ENCODE measurements around the gene PFDN1.

Gene PFDN1

DNA sequence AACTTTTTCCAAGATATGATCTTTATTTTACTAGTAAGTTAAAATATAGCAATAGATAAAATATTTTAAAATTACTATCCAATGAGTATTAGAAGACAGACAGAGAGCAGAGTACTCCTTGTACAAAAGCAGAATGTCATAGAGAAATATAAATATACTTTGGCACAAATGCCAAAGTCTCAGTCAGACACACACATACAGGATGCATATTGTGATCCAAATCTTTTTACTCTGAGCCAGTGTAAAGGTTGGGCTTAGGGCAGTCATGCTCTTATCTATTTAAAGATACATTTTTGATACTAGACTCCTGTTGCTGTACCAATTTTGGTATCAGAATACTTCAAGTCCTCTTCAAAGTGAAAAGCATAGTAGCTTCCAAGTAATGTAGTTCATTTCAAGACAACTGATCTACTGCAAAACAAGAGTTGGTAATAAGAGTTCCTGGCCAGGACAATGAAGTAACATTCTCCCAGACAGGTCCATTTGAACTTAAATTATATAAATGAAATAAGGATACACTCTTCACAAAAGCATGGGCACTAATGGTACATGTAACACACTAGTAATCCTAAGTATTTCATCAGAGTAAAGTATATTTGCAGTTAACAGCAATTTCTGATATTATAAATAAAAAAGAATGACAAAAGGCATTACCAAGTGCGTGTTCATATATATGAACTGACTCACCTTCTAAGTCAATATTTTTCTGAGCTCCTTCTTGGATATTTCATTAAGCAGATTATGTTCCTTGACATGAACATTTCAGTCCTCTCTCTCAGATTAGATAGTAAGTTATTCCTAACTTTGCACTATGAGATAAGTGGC, 10.5 kb downstream of the PFDN1 start:
- TF ChIP-seq, protein P1, sequence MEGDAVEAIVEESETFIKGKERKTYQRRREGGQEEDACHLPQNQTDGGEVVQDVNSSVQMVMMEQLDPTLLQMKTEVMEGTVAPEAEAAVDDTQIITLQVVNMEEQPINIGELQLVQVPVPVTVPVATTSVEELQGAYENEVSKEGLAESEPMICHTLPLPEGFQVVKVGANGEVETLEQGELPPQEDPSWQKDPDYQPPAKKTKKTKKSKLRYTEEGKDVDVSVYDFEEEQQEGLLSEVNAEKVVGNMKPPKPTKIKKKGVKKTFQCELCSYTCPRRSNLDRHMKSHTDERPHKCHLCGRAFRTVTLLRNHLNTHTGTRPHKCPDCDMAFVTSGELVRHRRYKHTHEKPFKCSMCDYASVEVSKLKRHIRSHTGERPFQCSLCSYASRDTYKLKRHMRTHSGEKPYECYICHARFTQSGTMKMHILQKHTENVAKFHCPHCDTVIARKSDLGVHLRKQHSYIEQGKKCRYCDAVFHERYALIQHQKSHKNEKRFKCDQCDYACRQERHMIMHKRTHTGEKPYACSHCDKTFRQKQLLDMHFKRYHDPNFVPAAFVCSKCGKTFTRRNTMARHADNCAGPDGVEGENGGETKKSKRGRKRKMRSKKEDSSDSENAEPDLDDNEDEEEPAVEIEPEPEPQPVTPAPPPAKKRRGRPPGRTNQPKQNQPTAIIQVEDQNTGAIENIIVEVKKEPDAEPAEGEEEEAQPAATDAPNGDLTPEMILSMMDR (IDR thresholded peaks at IDR 0.05; ENCODE audit: insufficient read depth, low read depth, low read length, missing control alignments): no peak
- DNase-seq (ENCODE audit: low read depth): peak; percentile 48
- H3K4me3 ChIP-seq (ENCODE audit: low read length): no peak overlapping the region

DNA sequence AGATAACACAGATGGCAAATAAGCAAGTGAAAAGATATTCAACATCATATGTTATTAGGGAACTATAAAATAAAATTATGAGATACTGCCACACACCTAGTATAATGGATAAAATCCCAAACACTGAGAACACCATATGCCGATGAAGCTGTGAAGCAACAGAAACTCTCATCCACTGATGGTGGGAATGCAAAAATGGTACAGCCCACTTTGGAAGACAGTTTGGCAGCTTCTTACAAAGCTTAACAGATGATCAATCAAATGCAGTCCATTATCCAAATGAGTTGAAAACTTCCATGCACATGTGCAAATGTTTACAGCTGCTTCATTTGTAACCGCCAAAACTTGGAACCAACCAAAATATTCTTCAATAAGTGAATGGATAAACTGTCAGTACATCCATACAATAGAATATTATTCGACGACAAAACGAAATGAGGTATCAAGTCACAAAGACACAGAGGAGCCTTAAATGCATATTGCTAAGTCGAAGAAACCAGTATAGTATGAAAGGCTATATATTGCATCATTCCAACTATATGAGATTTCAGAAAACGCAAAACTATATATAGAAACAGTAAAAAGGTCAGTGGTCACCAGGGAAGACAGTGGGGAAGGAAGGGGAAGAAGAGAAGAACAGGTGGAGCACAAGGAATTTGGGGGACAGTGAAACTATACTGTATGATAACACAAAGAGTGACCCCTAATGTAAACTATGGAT, 14.9 kb downstream of the PFDN1 start:
- TF ChIP-seq, protein P1 (IDR thresholded peaks at IDR 0.05; ENCODE audit: insufficient read depth, low read depth, low read length, missing control alignments): no peak
- H3K4me3 ChIP-seq (ENCODE audit: low read length): no peak overlapping the region
- DNase-seq (ENCODE audit: low read depth): no peak

DNA sequence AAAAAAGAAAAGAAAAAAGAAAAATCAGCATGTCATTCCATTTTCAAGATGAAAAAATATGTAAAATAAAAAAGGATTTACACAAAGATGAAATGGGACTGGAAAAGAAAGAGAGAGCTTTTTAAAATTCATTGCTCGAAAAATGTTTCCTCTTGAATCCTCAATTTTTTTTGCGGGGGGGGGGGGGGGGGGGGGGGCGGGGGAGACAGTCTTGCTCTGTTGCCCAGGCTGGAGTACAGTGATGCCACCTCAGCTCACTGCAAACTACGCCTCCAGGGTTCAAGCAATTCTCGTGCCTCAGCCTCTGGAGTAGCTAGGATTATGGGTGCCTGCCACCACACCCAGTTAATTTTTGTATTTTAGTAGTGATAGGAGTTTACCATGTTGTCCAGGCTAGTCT, 16.5 kb downstream of the PFDN1 start:
- TF ChIP-seq, protein P1 (IDR thresholded peaks at IDR 0.05; ENCODE audit: insufficient read depth, low read depth, low read length, missing control alignments): no peak
- H3K4me3 ChIP-seq (ENCODE audit: low read length): no peak overlapping the region
- no peak for DNase-seq (ENCODE audit: low read depth)

DNA sequence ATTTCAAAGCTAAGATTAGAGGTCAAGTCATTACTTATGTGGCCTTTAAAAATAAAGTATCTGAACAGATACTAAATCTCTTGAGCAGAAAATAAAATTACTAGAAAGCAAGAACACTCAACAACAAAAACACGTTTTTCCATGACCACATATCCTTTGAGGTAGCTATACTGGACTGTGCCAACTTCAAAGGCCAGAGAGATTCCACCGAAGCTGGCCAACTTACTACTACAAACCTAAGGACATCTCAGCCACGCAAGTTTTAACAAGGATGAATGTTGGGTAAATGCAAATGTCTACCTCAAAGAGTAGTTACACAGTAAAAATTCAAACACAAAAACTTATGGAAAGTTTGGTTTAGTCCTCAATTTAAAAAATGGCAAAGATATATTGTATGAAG, 18.9 kb downstream of the PFDN1 start:
- TF ChIP-seq, protein P1 (IDR thresholded peaks at IDR 0.05; ENCODE audit: insufficient read depth, low read depth, low read length, missing control alignments): no peak
- H3K4me3 ChIP-seq (ENCODE audit: low read length): no peak overlapping the region
- no peak for DNase-seq (ENCODE audit: low read depth)

DNA sequence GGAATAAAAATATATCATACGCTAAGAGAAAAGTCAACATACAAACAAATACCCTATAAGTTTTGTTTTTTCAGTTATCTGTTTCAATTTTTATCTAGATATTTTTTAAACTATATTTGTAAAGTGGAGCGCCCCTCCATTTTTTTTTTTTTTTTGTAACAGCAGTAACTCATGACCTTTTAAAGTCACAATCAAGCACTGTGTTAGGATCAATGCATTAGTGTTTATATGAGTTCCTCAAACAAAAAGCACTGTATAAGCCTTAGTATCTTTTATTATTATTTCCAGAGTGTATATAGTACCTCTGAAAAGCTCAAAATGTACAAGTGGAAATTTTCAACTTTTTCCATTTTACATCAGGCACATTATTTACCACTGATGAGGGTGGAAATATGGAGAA, 20.6 kb downstream of the PFDN1 start:
- DNase-seq (ENCODE audit: low read depth): no peak
- TF ChIP-seq, protein P1 (IDR thresholded peaks at IDR 0.05; ENCODE audit: insufficient read depth, low read depth, low read length, missing control alignments): no peak
- no peak overlapping the region for H3K4me3 ChIP-seq (ENCODE audit: low read length)

DNA sequence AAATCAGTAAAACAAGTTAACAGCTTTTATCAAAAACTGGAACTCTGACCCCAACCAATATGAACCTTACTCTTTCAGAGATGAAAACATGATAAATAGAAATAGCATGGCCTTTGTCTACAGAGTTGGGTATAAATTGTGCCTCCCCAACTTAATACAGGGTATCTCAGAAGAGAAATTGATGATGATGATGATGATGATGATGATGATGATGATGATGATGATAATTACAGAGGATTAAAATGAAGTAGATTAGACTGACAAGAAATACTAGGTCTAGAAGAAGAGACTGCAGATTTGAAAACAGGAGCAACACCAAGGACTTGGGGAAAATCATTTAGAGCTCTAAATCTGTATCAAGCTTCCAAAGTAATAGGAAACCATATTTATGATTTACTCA, 27.1 kb downstream of the PFDN1 start:
- TF ChIP-seq, protein P1 (IDR thresholded peaks at IDR 0.05; ENCODE audit: insufficient read depth, low read depth, low read length, missing control alignments): no peak
- no peak overlapping the region for H3K4me3 ChIP-seq (ENCODE audit: low read length)
- DNase-seq (ENCODE audit: low read depth): no peak
